GM12875 (cell line): ENCODE measurements around the gene CANT1.

ENCODE experiments used
- H3K4me3 ChIP-seq: one replicate; pipeline ENCODE4 v1.5.1; 2011; ENCODE audit warnings: low read depth, low read length, control low read depth
- TF ChIP-seq, protein P1 (sequence below): IDR thresholded peaks from 2 replicates; pipeline ENCODE4 v1.5.1; 2011; ENCODE audit warnings: low read depth, mild to moderate bottlenecking, control low read depth, inconsistent platforms, low read length, moderate library complexity, borderline replicate concordance; ENCODE audit not compliant: insufficient read depth

Gene CANT1

DNA sequence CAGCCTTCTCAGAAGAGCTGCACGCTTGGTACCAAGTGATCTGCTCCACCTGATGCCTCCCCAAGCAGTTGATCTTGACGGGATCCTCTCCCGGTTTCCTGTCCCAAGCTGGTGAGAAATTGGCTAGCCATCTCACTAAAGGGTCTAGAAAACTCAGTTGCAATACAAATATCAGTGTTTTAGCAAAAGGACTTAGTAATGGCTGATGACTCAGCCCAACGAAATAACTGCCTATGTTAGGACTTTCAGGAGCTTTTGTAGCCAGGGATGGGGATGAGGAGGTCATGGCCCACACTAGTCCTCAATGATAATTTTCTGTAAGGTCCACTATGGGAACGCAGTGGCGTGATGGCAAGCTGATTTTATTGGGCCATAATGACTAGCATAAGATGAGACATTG, 41.7 kb upstream of the CANT1 start:
- no peak overlapping the region for H3K4me3 ChIP-seq
- TF ChIP-seq, protein P1, sequence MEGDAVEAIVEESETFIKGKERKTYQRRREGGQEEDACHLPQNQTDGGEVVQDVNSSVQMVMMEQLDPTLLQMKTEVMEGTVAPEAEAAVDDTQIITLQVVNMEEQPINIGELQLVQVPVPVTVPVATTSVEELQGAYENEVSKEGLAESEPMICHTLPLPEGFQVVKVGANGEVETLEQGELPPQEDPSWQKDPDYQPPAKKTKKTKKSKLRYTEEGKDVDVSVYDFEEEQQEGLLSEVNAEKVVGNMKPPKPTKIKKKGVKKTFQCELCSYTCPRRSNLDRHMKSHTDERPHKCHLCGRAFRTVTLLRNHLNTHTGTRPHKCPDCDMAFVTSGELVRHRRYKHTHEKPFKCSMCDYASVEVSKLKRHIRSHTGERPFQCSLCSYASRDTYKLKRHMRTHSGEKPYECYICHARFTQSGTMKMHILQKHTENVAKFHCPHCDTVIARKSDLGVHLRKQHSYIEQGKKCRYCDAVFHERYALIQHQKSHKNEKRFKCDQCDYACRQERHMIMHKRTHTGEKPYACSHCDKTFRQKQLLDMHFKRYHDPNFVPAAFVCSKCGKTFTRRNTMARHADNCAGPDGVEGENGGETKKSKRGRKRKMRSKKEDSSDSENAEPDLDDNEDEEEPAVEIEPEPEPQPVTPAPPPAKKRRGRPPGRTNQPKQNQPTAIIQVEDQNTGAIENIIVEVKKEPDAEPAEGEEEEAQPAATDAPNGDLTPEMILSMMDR: no peak

DNA sequence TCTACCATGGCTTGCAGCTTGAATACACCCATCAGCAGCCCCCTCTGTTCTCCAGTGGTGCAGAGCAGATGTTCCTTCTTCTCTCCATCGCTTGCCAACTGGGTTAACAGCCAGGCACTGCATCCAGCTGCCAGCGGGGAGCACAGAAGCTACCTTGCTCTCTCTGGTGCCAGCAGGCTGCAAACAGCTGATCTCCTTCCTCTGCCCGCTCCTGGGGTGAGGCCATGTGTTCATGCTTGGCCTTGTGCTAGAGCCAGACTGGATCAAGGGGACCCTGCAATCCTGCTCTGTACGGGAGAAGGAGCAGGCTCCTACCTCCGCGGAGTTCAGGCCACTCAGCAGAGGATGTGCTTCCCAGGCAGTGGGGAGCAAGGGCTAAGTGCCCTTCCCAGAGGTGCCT, 41.0 kb upstream of the CANT1 start:
- no peak overlapping the region for H3K4me3 ChIP-seq
- TF ChIP-seq, protein P1: no peak

DNA sequence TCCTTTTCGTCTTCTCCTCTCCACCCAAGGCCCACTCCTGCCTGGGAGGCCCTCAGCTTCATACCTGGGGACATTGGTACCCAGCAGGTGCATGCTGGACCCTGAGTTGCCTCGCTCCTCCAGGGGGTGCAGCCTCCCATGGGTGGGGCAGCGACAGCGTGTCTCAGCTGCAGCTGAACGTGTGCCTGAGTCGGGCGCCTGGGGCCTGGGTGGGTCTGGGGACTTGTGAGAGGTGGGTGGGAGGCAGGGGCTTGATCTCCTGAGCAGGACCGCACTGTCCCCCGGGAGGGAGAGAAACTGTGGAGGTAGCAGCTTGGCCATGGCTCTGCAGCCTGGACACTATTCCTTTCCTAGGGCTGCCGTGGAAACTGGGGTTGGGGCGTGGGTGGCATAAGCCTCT, 40.3 kb upstream of the CANT1 start:
- TF ChIP-seq, protein P1: no peak
- no peak overlapping the region for H3K4me3 ChIP-seq

DNA sequence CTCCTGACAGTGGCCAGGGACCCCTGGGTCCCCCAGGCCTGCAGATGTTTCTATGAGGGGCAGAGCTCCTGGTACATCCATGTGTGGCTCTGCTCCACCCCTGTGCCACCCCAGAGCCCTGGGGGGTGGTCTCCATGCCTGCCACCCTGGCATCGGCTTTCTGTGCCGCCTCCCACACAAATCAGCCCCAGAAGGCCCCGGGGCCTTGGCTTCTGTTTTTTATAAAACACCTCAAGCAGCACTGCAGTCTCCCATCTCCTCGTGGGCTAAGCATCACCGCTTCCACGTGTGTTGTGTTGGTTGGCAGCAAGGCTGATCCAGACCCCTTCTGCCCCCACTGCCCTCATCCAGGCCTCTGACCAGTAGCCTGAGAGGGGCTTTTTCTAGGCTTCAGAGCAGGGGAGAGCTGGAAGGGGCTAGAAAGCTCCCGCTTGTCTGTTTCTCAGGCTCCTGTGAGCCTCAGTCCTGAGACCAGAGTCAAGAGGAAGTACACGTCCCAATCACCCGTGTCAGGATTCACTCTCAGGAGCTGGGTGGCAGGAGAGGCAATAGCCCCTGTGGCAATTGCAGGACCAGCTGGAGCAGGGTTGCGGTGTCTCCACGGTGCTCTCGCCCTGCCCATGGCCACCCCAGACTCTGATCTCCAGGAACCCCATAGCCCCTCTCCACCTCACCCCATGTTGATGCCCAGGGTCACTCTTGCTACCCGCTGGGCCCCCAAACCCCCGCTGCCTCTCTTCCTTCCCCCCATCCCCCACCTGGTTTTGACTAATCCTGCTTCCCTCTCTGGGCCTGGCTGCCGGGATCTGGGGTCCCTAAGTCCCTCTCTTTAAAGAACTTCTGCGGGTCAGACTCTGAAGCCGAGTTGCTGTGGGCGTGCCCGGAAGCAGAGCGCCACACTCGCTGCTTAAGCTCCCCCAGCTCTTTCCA, 39.5 kb upstream of the CANT1 start:
- TF ChIP-seq, protein P1: no peak
- no peak overlapping the region for H3K4me3 ChIP-seq

DNA sequence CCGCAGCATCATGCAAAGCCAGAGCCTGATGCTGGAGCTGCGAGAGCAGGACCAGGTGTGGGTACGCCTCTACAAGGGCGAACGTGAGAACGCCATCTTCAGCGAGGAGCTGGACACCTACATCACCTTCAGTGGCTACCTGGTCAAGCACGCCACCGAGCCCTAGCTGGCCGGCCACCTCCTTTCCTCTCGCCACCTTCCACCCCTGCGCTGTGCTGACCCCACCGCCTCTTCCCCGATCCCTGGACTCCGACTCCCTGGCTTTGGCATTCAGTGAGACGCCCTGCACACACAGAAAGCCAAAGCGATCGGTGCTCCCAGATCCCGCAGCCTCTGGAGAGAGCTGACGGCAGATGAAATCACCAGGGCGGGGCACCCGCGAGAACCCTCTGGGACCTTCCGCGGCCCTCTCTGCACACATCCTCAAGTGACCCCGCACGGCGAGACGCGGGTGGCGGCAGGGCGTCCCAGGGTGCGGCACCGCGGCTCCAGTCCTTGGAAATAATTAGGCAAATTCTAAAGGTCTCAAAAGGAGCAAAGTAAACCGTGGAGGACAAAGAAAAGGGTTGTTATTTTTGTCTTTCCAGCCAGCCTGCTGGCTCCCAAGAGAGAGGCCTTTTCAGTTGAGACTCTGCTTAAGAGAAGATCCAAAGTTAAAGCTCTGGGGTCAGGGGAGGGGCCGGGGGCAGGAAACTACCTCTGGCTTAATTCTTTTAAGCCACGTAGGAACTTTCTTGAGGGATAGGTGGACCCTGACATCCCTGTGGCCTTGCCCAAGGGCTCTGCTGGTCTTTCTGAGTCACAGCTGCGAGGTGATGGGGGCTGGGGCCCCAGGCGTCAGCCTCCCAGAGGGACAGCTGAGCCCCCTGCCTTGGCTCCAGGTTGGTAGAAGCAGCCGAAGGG, 38.6 kb upstream of the CANT1 start:
- no peak overlapping the region for H3K4me3 ChIP-seq

DNA sequence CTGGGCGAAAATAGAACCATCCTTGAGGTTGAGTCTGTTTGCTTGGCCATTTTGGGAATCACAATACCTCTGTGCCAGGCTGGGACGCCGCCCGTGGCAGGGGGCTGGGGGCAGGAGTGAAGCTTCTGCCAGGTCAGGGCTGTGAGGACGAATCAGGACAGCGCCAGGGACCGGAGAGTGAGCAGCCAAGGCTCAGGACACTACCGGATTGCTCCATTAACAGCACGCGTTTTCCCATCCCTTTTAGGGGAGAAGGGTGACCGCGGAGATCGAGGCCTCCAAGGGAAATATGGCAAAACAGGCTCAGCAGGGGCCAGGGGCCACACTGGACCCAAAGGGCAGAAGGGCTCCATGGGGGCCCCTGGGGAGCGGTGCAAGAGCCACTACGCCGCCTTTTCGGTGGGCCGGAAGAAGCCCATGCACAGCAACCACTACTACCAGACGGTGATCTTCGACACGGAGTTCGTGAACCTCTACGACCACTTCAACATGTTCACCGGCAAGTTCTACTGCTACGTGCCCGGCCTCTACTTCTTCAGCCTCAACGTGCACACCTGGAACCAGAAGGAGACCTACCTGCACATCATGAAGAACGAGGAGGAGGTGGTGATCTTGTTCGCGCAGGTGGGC, 37.8 kb upstream of the CANT1 start:
- H3K4me3 ChIP-seq: no peak overlapping the region
- TF ChIP-seq, protein P1: no peak

More for the DNA sequence above, 38.6 kb upstream of the CANT1 start:
- TF ChIP-seq, protein P1: no peak
